IPS-15b (cell line): ENCODE results near the gene YLPM1.
A peak's percentile ranks its signal among the peaks of the same experiment; 100 is the strongest.

Experiments
- H3K27me3 ChIP-seq: one replicate; pipeline ENCODE4 v1.6.1; 2013; ENCODE audit warnings: low read length; ENCODE audit not compliant: control insufficient read depth, insufficient read depth
- H3K36me3 ChIP-seq: one replicate; pipeline ENCODE4 v1.6.1; 2013; ENCODE audit warnings: low read length; ENCODE audit not compliant: control insufficient read depth, insufficient read depth
- H3K4me1 ChIP-seq: one replicate; pipeline ENCODE4 v1.6.1; 2013; ENCODE audit warnings: mild to moderate bottlenecking, low read length; ENCODE audit not compliant: control insufficient read depth, insufficient read depth
- H3K4me3 ChIP-seq: one replicate; pipeline ENCODE4 v1.5.1; 2013; ENCODE audit warnings: low read depth, low read length
- H3K9ac ChIP-seq: one replicate; pipeline ENCODE4 v1.6.1; 2013; ENCODE audit warnings: low read depth, mild to moderate bottlenecking, low read length
- H3K9me3 ChIP-seq: one replicate; pipeline ENCODE4 v1.6.1; 2013; ENCODE audit warnings: mild to moderate bottlenecking, low read length; ENCODE audit not compliant: control insufficient read depth, insufficient read depth

The YLPM1 gene

GRCh38 chr14:74882103-74882920, 119.2 kb downstream of the YLPM1 start:
- Histone ChIP-seq H3K4me3 (peak overlapping the region; percentile 94), H3K9me3 (no peaks in the 10 kb centered on the region), H3K4me1 (peaks cover 26% of the 10 kb centered on the region), H3K9ac (peak overlapping the region; percentile 94), H3K27me3 (no peaks in the 10 kb centered on the region), H3K36me3 (no peaks in the 10 kb centered on the region)
